SU-DHL-6 (cell line): ENCODE measurements around the gene THUMPD2.

Experiments used
- H2AFZ ChIP-seq: fragments of 200-600 bp; sonication (generic); 2 replicates; pipeline ENCODE4 v1.6.1; 2014; ENCODE audit warnings: low read depth, mild to moderate bottlenecking, moderate library complexity, mixed read lengths, antibody characterized with exemption, low read length; ENCODE audit not compliant: severe bottlenecking
- H3F3A ChIP-seq: fragments of 200-600 bp; shearing (Covaris generic); 2 replicates; pipeline ENCODE4 v1.6.0; 2016; ENCODE audit warnings: antibody characterized with exemption, mild to moderate bottlenecking; ENCODE audit not compliant: insufficient read depth
- H3K27ac ChIP-seq: fragments of 200-600 bp; sonication (generic); 2 replicates; pipeline ENCODE4 v1.5.1; 2016; ENCODE audit warnings: low read depth, mild to moderate bottlenecking, low read length, moderate library complexity, mixed read lengths
- H3K27me3 ChIP-seq: fragments of 200-600 bp; sonication (generic), shearing (Covaris generic); 2 replicates; pipeline ENCODE4 v1.6.0; 2014; ENCODE audit warnings: mild to moderate bottlenecking, low read length
- H3K36me3 ChIP-seq: fragments of 200-600 bp; sonication (generic); 2 replicates; pipeline ENCODE4 v1.6.1; 2014; ENCODE audit warnings: mild to moderate bottlenecking, low read length, mixed read lengths
- H3K4me2 ChIP-seq: fragments of 300-600, 200-600 bp; shearing (Covaris generic), sonication (generic); 2 replicates; pipeline ENCODE4 v1.6.0; 2014; ENCODE audit warnings: low read length, low read depth, mild to moderate bottlenecking; ENCODE audit not compliant: poor library complexity, severe bottlenecking
- H3K4me3 ChIP-seq: fragments of 200-600 bp; sonication (generic); 2 replicates; pipeline ENCODE4 v1.5.1; 2014; ENCODE audit warnings: antibody characterized with exemption, low read length, mild to moderate bottlenecking, mixed read lengths; ENCODE audit not compliant: insufficient read depth, poor library complexity, severe bottlenecking
- H3K79me2 ChIP-seq: fragments of 200-600 bp; sonication (generic); 2 replicates; pipeline ENCODE4 v1.6.1; 2014; ENCODE audit warnings: mild to moderate bottlenecking, low read length, moderate library complexity; ENCODE audit not compliant: insufficient read depth
- H3K9ac ChIP-seq: fragments of 200-600 bp; sonication (generic); 2 replicates; pipeline ENCODE4 v1.7.0; 2014; ENCODE audit warnings: mild to moderate bottlenecking, low read length
- H3K9me2 ChIP-seq: fragments of 200-600 bp; sonication (generic); replicated peaks from 2 replicates; pipeline ENCODE4 v1.6.1; 2014; ENCODE audit warnings: low read length; ENCODE audit not compliant: insufficient read depth
- H3K9me3 ChIP-seq: fragments of 200-600 bp; sonication (generic); 2 replicates; pipeline ENCODE4 v1.6.1; 2014; ENCODE audit warnings: low read length, mixed read lengths; ENCODE audit not compliant: insufficient read depth
- H4K20me1 ChIP-seq: fragments of 200-600 bp; sonication (generic); 2 replicates; pipeline ENCODE4 v1.6.1; 2014; ENCODE audit warnings: low read depth, mild to moderate bottlenecking, antibody characterized with exemption, low read length, moderate library complexity, mixed read lengths
- CTCF ChIP-seq: fragments of 200-600 bp; sonication (generic); IDR thresholded peaks from one replicate; pipeline ENCODE4 v1.5.1; 2017; ENCODE audit warnings: antibody characterized with exemption, mild to moderate bottlenecking, low read length, moderate library complexity; ENCODE audit not compliant: insufficient read depth, poor library complexity, severe bottlenecking
- EZH2phosphoT487 ChIP-seq: fragments of 200-600 bp; sonication (generic), shearing (Covaris generic); conservative IDR thresholded peaks from 2 replicates; pipeline ENCODE4 v1.6.1; 2018; ENCODE audit warnings: mild to moderate bottlenecking, antibody characterized with exemption, low read length, moderate library complexity, mixed read lengths

The THUMPD2 gene

GRCh38 chr2:39732482-39732881 lies 46.6 kb downstream of the THUMPD2 start:
- H3K9me3 ChIP-seq = no peaks in the 10 kb centered on the region
- TF ChIP-seq EZH2phosphoT487 (no peak), CTCF (no peak)
- H3K9ac ChIP-seq = no peak overlapping the region
- no peak overlapping the region for H2AFZ ChIP-seq
- no peaks in the 10 kb centered on the region for H3F3A ChIP-seq
- no peaks in the 10 kb centered on the region for H3K9me2 ChIP-seq
- no peaks in the 10 kb centered on the region for H3K27me3 ChIP-seq
- peaks cover 4% of the 10 kb centered on the region; the same call in 1 of the 2 replicates for H3K36me3 ChIP-seq
- no peaks in the 10 kb centered on the region; the same call in 1 of the 2 replicates for H4K20me1 ChIP-seq
- no peak overlapping the region for H3K27ac ChIP-seq
- H3K4me3 ChIP-seq = no peak overlapping the region
- H3K4me2 ChIP-seq = no peak overlapping the region
- no peaks in the 10 kb centered on the region for H3K79me2 ChIP-seq

- Histone ChIP-seq H3K9ac (no peak overlapping the region), H3K9me3 (no peaks in the 10 kb centered on the region), H3K4me2 (no peak overlapping the region), H2AFZ (no peak overlapping the region), H4K20me1 (no peaks in the 10 kb centered on the region; the same call in 1 of the 2 replicates), H3K79me2 (no peaks in the 10 kb centered on the region), H3K4me3 (no peak overlapping the region), H3K9me2 (no peaks in the 10 kb centered on the region), H3K27ac (no peak overlapping the region), H3K27me3 (no peaks in the 10 kb centered on the region), H3F3A (no peaks in the 10 kb centered on the region), H3K36me3 (no peaks in the 10 kb centered on the region)
- TF ChIP-seq EZH2phosphoT487 (no peak), CTCF (no peak)
Measured at GRCh38 chr2:39731546-39731945, 47.5 kb downstream of the THUMPD2 start.

GRCh38 chr2:39730685-39731302 lies 48.3 kb downstream of the THUMPD2 start:
- H3K79me2 ChIP-seq = no peaks in the 10 kb centered on the region
- no peaks in the 10 kb centered on the region for H3K36me3 ChIP-seq
- no peaks in the 10 kb centered on the region for H3K9me2 ChIP-seq
- peak; percentile 76 for TF ChIP-seq CTCF
- TF ChIP-seq EZH2phosphoT487 = no peak
- no peak overlapping the region for H3K4me3 ChIP-seq
- no peaks in the 10 kb centered on the region; the same call in 1 of the 2 replicates for H4K20me1 ChIP-seq
- H3K27me3 ChIP-seq = no peaks in the 10 kb centered on the region
- no peak overlapping the region for H3K9ac ChIP-seq
- no peaks in the 10 kb centered on the region for H3K9me3 ChIP-seq
- no peak overlapping the region for H3K27ac ChIP-seq
- no peaks in the 10 kb centered on the region for H3F3A ChIP-seq
- no peak overlapping the region for H3K4me2 ChIP-seq
- no peak overlapping the region for H2AFZ ChIP-seq
